H9 (cell line): ENCODE results near the gene HHAT. TPM values are rescaled to one million over a fixed set of nuclear protein-coding genes. Genes with fewer than 3 reads are reported as not detected.
A peak's percentile ranks its signal among the peaks of the same experiment; 100 is the strongest.

Experiments
- DNase-seq: peaks from one replicate; pipeline ENCODE4 v3.0.0-alpha.2; 2017
- H2AFZ ChIP-seq: one replicate; pipeline ENCODE4 v1.6.1; 2013; ENCODE audit warnings: mild to moderate bottlenecking, low read length, control low read depth, moderate library complexity
- H2AK5ac ChIP-seq: 2 replicates; pipeline ENCODE4 v1.6.1; 2013; ENCODE audit warnings: low read length, control low read depth, mixed read lengths; ENCODE audit not compliant: insufficient read length
- H2BK120ac ChIP-seq: one replicate; pipeline ENCODE4 v1.6.1; 2013; ENCODE audit warnings: low read depth, mild to moderate bottlenecking, low read length, control low read depth, inconsistent platforms; ENCODE audit not compliant: poor library complexity, severe bottlenecking
- H2BK12ac ChIP-seq: 2 replicates; pipeline ENCODE4 v1.6.1; 2013; ENCODE audit warnings: low read length, control low read depth, mixed read lengths, low read depth; ENCODE audit not compliant: insufficient read length
- H2BK15ac ChIP-seq: 2 replicates; pipeline ENCODE4 v1.6.1; 2013; ENCODE audit warnings: low read depth, low read length, control low read depth
- H2BK20ac ChIP-seq: one replicate; pipeline ENCODE4 v1.6.1; 2013; ENCODE audit warnings: low read depth, mild to moderate bottlenecking, low read length, control low read depth, inconsistent platforms; ENCODE audit not compliant: poor library complexity, severe bottlenecking
- H2BK5ac ChIP-seq: 2 replicates; pipeline ENCODE4 v1.6.1; 2013; ENCODE audit warnings: low read length, control low read depth, mixed read lengths; ENCODE audit not compliant: insufficient read length
- H3K14ac ChIP-seq: 2 replicates; pipeline ENCODE4 v1.6.1; 2013; ENCODE audit warnings: low read length, control low read depth; ENCODE audit not compliant: insufficient read depth
- H3K18ac ChIP-seq: 2 replicates; pipeline ENCODE4 v1.6.1; 2013; ENCODE audit warnings: low read depth, mild to moderate bottlenecking, mixed read lengths, low read length, control low read depth; ENCODE audit not compliant: insufficient read length
- H3K23ac ChIP-seq: 2 replicates; pipeline ENCODE4 v1.6.1; 2013; ENCODE audit warnings: low read length, control low read depth, mixed read lengths, low read depth; ENCODE audit not compliant: insufficient read length
- H3K23me2 ChIP-seq: 2 replicates; pipeline ENCODE4 v1.6.1; 2013; ENCODE audit warnings: low read depth, mild to moderate bottlenecking, mixed read lengths, low read length, control low read depth; ENCODE audit not compliant: insufficient read length, poor library complexity, severe bottlenecking
- H3K27ac ChIP-seq: 2 replicates; pipeline ENCODE4 v1.5.1; 2013; ENCODE audit warnings: low read length, control low read depth, mixed read lengths, low read depth; ENCODE audit not compliant: insufficient read length
- H3K27me3 ChIP-seq: 2 replicates; pipeline ENCODE4 v1.6.1; 2013; ENCODE audit warnings: low read length, control low read depth, inconsistent platforms; ENCODE audit not compliant: insufficient read depth
- H3K4ac ChIP-seq: 2 replicates; pipeline ENCODE4 v1.6.1; 2013; ENCODE audit warnings: low read depth, mild to moderate bottlenecking, control low read depth, inconsistent platforms, low read length, moderate library complexity
- H3K4me1 ChIP-seq: 2 replicates; pipeline ENCODE4 v1.6.1; 2013; ENCODE audit warnings: low read length, control low read depth, inconsistent platforms; ENCODE audit not compliant: insufficient read depth
- H3K4me2 ChIP-seq: 2 replicates; pipeline ENCODE4 v1.6.1; 2013; ENCODE audit warnings: low read length, control low read depth, mixed read lengths; ENCODE audit not compliant: insufficient read length, insufficient read depth
- H3K56ac ChIP-seq: 2 replicates; pipeline ENCODE4 v1.6.1; 2013; ENCODE audit warnings: low read depth, mild to moderate bottlenecking, mixed read lengths, low read length, control low read depth; ENCODE audit not compliant: insufficient read length
- H3K79me1 ChIP-seq: 2 replicates; pipeline ENCODE4 v1.6.1; 2013; ENCODE audit warnings: low read depth, mild to moderate bottlenecking, moderate library complexity, low read length, control low read depth, inconsistent platforms; ENCODE audit not compliant: insufficient read depth, poor library complexity, severe bottlenecking
- H3K79me2 ChIP-seq: 2 replicates; pipeline ENCODE4 v1.6.1; 2013; ENCODE audit warnings: low read length, control low read depth, inconsistent platforms; ENCODE audit not compliant: insufficient read depth
- H3K9ac ChIP-seq: 2 replicates; pipeline ENCODE4 v1.6.1; 2013; ENCODE audit warnings: low read length, control low read depth, mixed read lengths; ENCODE audit not compliant: insufficient read length; ENCODE audit errors: extremely low read depth
- H3K9me3 ChIP-seq: one replicate; pipeline ENCODE4 v1.6.1; 2013; ENCODE audit warnings: low read depth, low read length, inconsistent platforms; ENCODE audit not compliant: control insufficient read depth
- H3T11ph ChIP-seq: one replicate; pipeline ENCODE4 v1.6.1; 2013; ENCODE audit warnings: mild to moderate bottlenecking, low read length, control low read depth, inconsistent platforms
- H4K20me1 ChIP-seq: one replicate; pipeline ENCODE4 v1.6.1; 2013; ENCODE audit not compliant: control insufficient read depth, insufficient read length, insufficient read depth
- H4K5ac ChIP-seq: 2 replicates; pipeline ENCODE4 v1.6.1; 2013; ENCODE audit warnings: low read depth, mild to moderate bottlenecking, mixed read lengths, low read length, control low read depth; ENCODE audit not compliant: insufficient read length
- H4K8ac ChIP-seq: replicated peaks from 2 replicates; pipeline ENCODE4 v1.6.1; 2013; ENCODE audit warnings: low read length, control low read depth, mixed read lengths, low read depth; ENCODE audit not compliant: insufficient read length
- H4K91ac ChIP-seq: 2 replicates; pipeline ENCODE4 v1.6.1; 2013; ENCODE audit warnings: low read depth, mild to moderate bottlenecking, moderate library complexity, mixed read lengths, low read length, control low read depth; ENCODE audit not compliant: insufficient read length
- H3K27ac Mint-ChIP-seq, 3 experiments: 2 replicates in 2 of 3; 3 replicates in 1 of 3; pipeline ENCODE4 v1.8.0; 2020 to 2021; ENCODE audit warnings: mixed read lengths in 3 of 3, mild to moderate bottlenecking in 1 of 3, moderate library complexity in 1 of 3
- H3K27me3 Mint-ChIP-seq: 2 replicates; pipeline ENCODE4 v1.8.0; 2021; ENCODE audit warnings: low read depth, mild to moderate bottlenecking, moderate library complexity, mixed read lengths
- H3K36me3 Mint-ChIP-seq, 3 experiments: 2 replicates in 2 of 3; 3 replicates in 1 of 3; pipeline ENCODE4 v1.8.0; 2020 to 2021; ENCODE audit warnings: low read depth in 3 of 3, mixed read lengths in 3 of 3; ENCODE audit not compliant: insufficient read depth in 1 of 3
- H3K4me1 Mint-ChIP-seq, 2 experiments: 2 replicates each; pipeline ENCODE4 v1.8.0; 2020; ENCODE audit warnings: mixed read lengths in 2 of 2
- H3K4me3 Mint-ChIP-seq, 2 experiments: 2 replicates in 1 of 2; 3 replicates in 1 of 2; pipeline ENCODE4 v1.8.0; 2020 to 2021; ENCODE audit warnings: mild to moderate bottlenecking in 2 of 2, mixed read lengths in 2 of 2, moderate library complexity in 1 of 2
- H3K9me3 Mint-ChIP-seq, 2 experiments: 2 replicates in 1 of 2; 3 replicates in 1 of 2; pipeline ENCODE4 v1.8.0; 2020; ENCODE audit warnings: mild to moderate bottlenecking in 2 of 2, mixed read lengths in 2 of 2, moderate library complexity in 1 of 2
- CTCF ChIP-seq: fragments of 200-600 bp; sonication (generic); conservative IDR thresholded peaks from 3 replicates; pipeline ENCODE4 v1.8.0; 2021; ENCODE audit warnings: antibody characterized with exemption, mild to moderate bottlenecking
- WGBS: extraction: QIAGEN DNeasy Blood & Tissue Kit; methylation state at CpG from one replicate; pipeline ENCODE4 v1.1.7; 2013; ENCODE audit warnings: missing lambda C conversion rate, low lambda C conversion rate, mixed read lengths; ENCODE audit not compliant: insufficient read length; ENCODE audit errors: extremely low coverage; 5-methylcytosine and 5-hydroxymethylcytosine counted together
- total RNA-seq: library from RNA; stranded (reverse); gene quantifications from 2 replicates; pipeline ENCODE4 v1.2.1, GENCODE V29; 2021

The HHAT gene
- total RNA-seq, 1 experiment from 2014 or later = 0.48 TPM

DNA sequence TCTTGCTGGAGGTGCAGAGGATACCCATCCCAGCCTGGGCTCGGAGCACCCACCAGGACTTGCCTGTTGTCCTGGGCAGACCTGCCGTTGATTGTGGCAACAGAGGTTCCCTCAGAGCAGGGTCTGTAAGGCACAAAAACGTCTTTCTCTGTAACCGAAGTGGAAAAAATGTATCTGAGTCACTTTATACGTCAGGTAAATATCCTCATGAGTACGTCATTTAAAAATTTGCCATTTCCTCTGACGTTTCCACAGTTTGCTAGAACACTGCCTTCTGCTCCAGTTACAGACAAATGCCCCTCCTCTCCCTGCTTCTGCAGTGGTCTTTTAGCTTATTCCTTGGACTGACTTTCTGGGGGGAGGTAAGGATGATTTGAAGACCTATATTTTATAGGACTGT, 326.8 kb downstream of the HHAT start:
- Histone ChIP-seq H3K23me2 (no peaks in the 10 kb centered on the region), H2BK12ac (no peak overlapping the region), H2BK5ac (no peak overlapping the region), H4K91ac (no peak overlapping the region), H3K4me2 (no peak overlapping the region), H2AK5ac (no peak overlapping the region), H3K79me2 (no peaks in the 10 kb centered on the region), H3T11ph (no peak overlapping the region), H3K27me3 (no peaks in the 10 kb centered on the region), H3K27ac (no peak overlapping the region), H4K5ac (no peak overlapping the region), H2AFZ (no peak overlapping the region), H3K18ac (no peak overlapping the region), H4K8ac (no peak overlapping the region), H3K56ac (no peak overlapping the region), H3K9me3 (no peaks in the 10 kb centered on the region), H3K79me1 (no peaks in the 10 kb centered on the region), H3K23ac (no peak overlapping the region), H3K14ac (no peak overlapping the region), H3K4ac (no peak overlapping the region), H2BK15ac (no peak overlapping the region), H3K4me1 (no peaks in the 10 kb centered on the region), H2BK120ac (no peak overlapping the region), H4K20me1 (no peaks in the 10 kb centered on the region), H2BK20ac (no peak overlapping the region), H3K9ac (peak overlapping the region; percentile 12)
- Mint-ChIP-seq H3K4me3 (no peak overlapping the region), H3K27me3 (peaks cover 8% of the 10 kb centered on the region), H3K4me1 (peaks cover 3 to 9% of the 10 kb centered on the region in 2 experiments), H3K36me3 (0 out of 7 replicates have a peak, but pooled peaks cover 0 to 2% (median 0%) of the 10 kb centered on the region in 3 experiments), H3K27ac (no peak overlapping the region; a peak in 1 of 7 replicates), H3K9me3 (peaks cover 4 to 5% of the 10 kb centered on the region in 2 experiments; a peak in 3 of 5 replicates)
- no peak for DNase-seq
- TF ChIP-seq CTCF = no peak
- WGBS = no CpG with 5 or more reads among the region's 7 CpGs
